GM12878 (cell line): Measurements from ENCODE around the gene COQ10B. TPM values are rescaled to one million over a fixed set of nuclear protein-coding genes. Genes with fewer than 3 reads are reported as not detected.

Experiments used
- ATAC-seq: fragments of 200-7000 bp; cut with Tn5 transposase; 3 replicates; pipeline ENCODE4 v1.9.1; 2020; ENCODE audit warnings: mild to moderate bottlenecking, moderate library complexity
- BruUV-seq: library from RNA; stranded (reverse); fragments of 400-500 nt; replicated peaks from 2 replicates; lab custom pipeline; 2021; lab: Mats Ljungman, UMichigan
- CTCF ChIA-PET: fragments of 300-600 bp; sonication (Branson Sonifier 250); formaldehyde crosslinking; extraction: SDS; loops from one replicate; lab custom pipeline; 2021; ENCODE audit warnings: inconsistent platforms; lab: Yijun Ruan, JAX
- POLR2A ChIA-PET: fragments of 350-600 bp; formaldehyde crosslinking; extraction: SDS; loops from one replicate; lab custom pipeline; 2021; ENCODE audit warnings: inconsistent platforms; lab: Charles Lee
- RAD21 ChIA-PET: fragments of 300-600 bp; sonication (Branson Sonifier 250); formaldehyde crosslinking; loops from one replicate; lab custom pipeline; 2023; ENCODE audit warnings: antibody characterized with exemption; ENCODE audit not compliant: unreplicated experiment; lab: Charles Lee
- SMC1A ChIA-PET: fragments of 300-600 bp; sonication (Branson Sonifier 250); formaldehyde crosslinking; loops from one replicate; lab custom pipeline; 2023; ENCODE audit not compliant: unreplicated experiment, uncharacterized antibody; lab: Charles Lee
- DNase-seq: peaks from one replicate; pipeline ENCODE4 v3.0.0-alpha.2; 2011; ENCODE audit warnings: low read depth, low spot score
- FAIRE-seq: peaks from 3 replicates; lab custom pipeline; 2011; peaks lifted over from hg19 to GRCh38; lab: Jason Lieb, UNC
- H2AFZ ChIP-seq: 2 replicates; pipeline ENCODE4 v1.6.0; 2011; ENCODE audit warnings: low read depth, low read length, control low read depth; ENCODE audit not compliant: control insufficient read depth
- H3K27ac ChIP-seq: 2 replicates; pipeline ENCODE4 v1.5.1; 2011; ENCODE audit warnings: control low read depth; ENCODE audit not compliant: control insufficient read depth, insufficient read depth
- H3K27me3 ChIP-seq, 2 experiments: replicated peaks in 1 of 2; 2 replicates each; pipeline versions ENCODE4 v1.6.0 to v1.6.1; 2011; ENCODE audit warnings: low read length in 1 of 2; ENCODE audit not compliant: control insufficient read depth in 2 of 2, insufficient read depth in 2 of 2
- H3K36me3 ChIP-seq, 2 experiments: 2 replicates each; pipeline ENCODE4 v1.5.1; 2011; ENCODE audit warnings: low read length in 1 of 2; ENCODE audit not compliant: control insufficient read depth in 2 of 2, insufficient read depth in 2 of 2
- H3K4me1 ChIP-seq: 2 replicates; pipeline ENCODE4 v1.6.1; 2011; ENCODE audit warnings: mild to moderate bottlenecking, low read length, moderate library complexity, mixed read lengths; ENCODE audit not compliant: control insufficient read depth, insufficient read depth
- H3K4me2 ChIP-seq: 2 replicates; pipeline ENCODE4 v1.6.0; 2011; ENCODE audit warnings: control low read depth; ENCODE audit not compliant: control insufficient read depth, insufficient read depth
- H3K4me3 ChIP-seq: fragments of 200-600 bp; sonication (generic); 2 replicates; pipeline ENCODE4 v1.5.1; 2016
- H3K79me2 ChIP-seq: 2 replicates; pipeline ENCODE4 v1.6.0; 2011; ENCODE audit warnings: low read length; ENCODE audit not compliant: control insufficient read depth, insufficient read depth
- H3K9ac ChIP-seq: 2 replicates; pipeline ENCODE4 v1.8.0; 2011; ENCODE audit warnings: low read length, control low read depth, mixed read lengths; ENCODE audit not compliant: control insufficient read depth, insufficient read depth
- H3K9me3 ChIP-seq: replicated peaks from 3 replicates; pipeline ENCODE4 v1.5.1; 2011; ENCODE audit warnings: mild to moderate bottlenecking, low read length; ENCODE audit not compliant: control insufficient read depth, insufficient read depth
- H4K20me1 ChIP-seq: 2 replicates; pipeline ENCODE4 v1.6.0; 2011; ENCODE audit not compliant: control insufficient read depth, insufficient read depth
- CBFB ChIP-seq: IDR thresholded peaks from 2 replicates; pipeline ENCODE4 v1.6.1; 2016; ENCODE audit warnings: antibody characterized with exemption, low read depth
- CREM ChIP-seq: IDR thresholded peaks from 2 replicates; pipeline ENCODE4 v1.6.1; 2014; ENCODE audit warnings: antibody characterized with exemption, low read depth
- ELK1 ChIP-seq: IDR thresholded peaks from 2 replicates; pipeline ENCODE4 v1.6.1; 2012; ENCODE audit warnings: low read depth, low read length, improper control_type of control experiment
- NFYA ChIP-seq: IDR thresholded peaks from 2 replicates; pipeline ENCODE4 v1.6.1; 2011; ENCODE audit warnings: low read depth, mild to moderate bottlenecking, low read length, improper control_type of control experiment, borderline replicate concordance
- PRDM15 ChIP-seq: fragments of 450-650 bp; formaldehyde crosslinking; IDR thresholded peaks from 2 replicates; pipeline ENCODE4 v1.4.0; 2020; ENCODE audit warnings: mild to moderate bottlenecking, moderate library complexity
- RUNX3 ChIP-seq: IDR thresholded peaks from 2 replicates; pipeline ENCODE4 v1.6.1; 2012; ENCODE audit warnings: low read length, inconsistent platforms
- WGBS: methylation state at CpG from one replicate; pipeline ENCODE4 v1.1.6; 2016; ENCODE audit warnings: low lambda C conversion rate; ENCODE audit not compliant: insufficient replicate concordance, insufficient coverage; ENCODE audit errors: missing lambda C conversion rate; 5-methylcytosine and 5-hydroxymethylcytosine counted together
- in situ Hi-C: fragments of 300-500 bp; cut with MboI; formaldehyde crosslinking; loops from 9 replicates; pipeline ENCODE4 v1.14.3; 2018; ENCODE audit warnings: mixed read lengths
- intact Hi-C: fragments of 100-400 bp; cut with micrococcal nuclease; formaldehyde crosslinking; loops from one replicate; pipeline ENCODE4 v1.14.2; 2022; ENCODE audit not compliant: unreplicated experiment
- polyA plus RNA-seq, 11 experiments: library from polyadenylated mRNA; depleted of rRNA in 4 of 11; unstranded in 6 of 11; stranded (reverse) in 5 of 11; fragments of >200 nt; fragmentation: Nextera tagmentation in 4 of 11; fragmentation: Illumina TruSeq in 1 of 11; extraction: Ambion mirVana in 4 of 11; extraction: Trizol in 1 of 11; gene quantifications; 1 replicate in 1 of 11; 2 replicates in 10 of 11; pipeline versions ENCODE4 v1.2.1 to v1.2.3, GENCODE V29; 2011 to 2016; ENCODE audit warnings: inconsistent platforms in 2 of 11, missing spikeins in 2 of 11, low read depth in 1 of 11
- total RNA-seq, 4 experiments: library from RNA; depleted of rRNA in 3 of 4; stranded (reverse); fragments of >200 nt in 3 of 4; fragmentation: Illumina TruSeq in 1 of 4; extraction: Trizol in 1 of 4; gene quantifications; 2 replicates each; pipeline versions ENCODE4 v1.2.1 to v1.2.3, GENCODE V29; 2013 to 2021

Gene COQ10B
- total and polyA plus RNA-seq, 10 of the 15 experiments (the other 5 are each of a cell fraction or from before 2014, with no cell fraction given) = 3.6 to 23.2 (median 13.2) TPM

- POLR2A ChIA-PET = interaction anchor here (0.8 to 12.1 kb wide), 7 partner anchors 11 to 203 kb away, joined by 3 to 156 read pairs (median 24); partner anchors contain the start of genes COQ10B, MARS2, MOB4 and SF3B1
- Histone ChIP-seq H4K20me1 (no peaks in the 10 kb centered on the region), H3K9ac (peak overlapping the region; percentile 97), H3K4me3 (peak overlapping the region; percentile 81), H3K9me3 (no peaks in the 10 kb centered on the region), H3K4me2 (peak overlapping the region; percentile 96), H3K79me2 (peaks cover 72% of the 10 kb centered on the region), H3K4me1 (no peaks in the 10 kb centered on the region), H3K27ac (0 out of 2 replicates have a peak overlapping the region, but pooled peaks have one; percentile 20), H2AFZ (no peak overlapping the region), H3K27me3 (no peaks in the 10 kb centered on the region), H3K36me3 (peaks cover 2 to 17% of the 10 kb centered on the region in 2 experiments)
- TF ChIP-seq CBFB (no peak), ELK1 (no peak), RUNX3 (no peak), NFYA (no peak), CREM (no peak), PRDM15 (CRISPR knock-in tag) (0 out of 2 replicates have a peak, but pooled peaks have one; percentile 13)
- SMC1A ChIA-PET = interaction anchor here (0.6 to 5.0 kb wide), 9 partner anchors 11 to 277 kb away, joined by 3 to 34 read pairs (median 4); partner anchors contain the start of genes COQ10B, MOB4 and SF3B1
- DNase-seq (no peak), ATAC-seq (no peak), FAIRE-seq (no peak)
- BruUV-seq = no TSS peak
- RAD21 ChIA-PET = interaction anchor here (0.7 to 5.5 kb wide), 5 partner anchors 13 to 1373 kb away, joined by 3 to 47 read pairs (median 7); partner anchors contain the start of genes COQ10B, MARS2 and MOB4
- WGBS = 95% methylated on average over 4 of the region's 4 CpGs
- intact Hi-C loops (no loop called here), in situ Hi-C loops (no loop called here)
- CTCF ChIA-PET = interaction anchor here (0.6 to 1.3 kb wide), 4 partner anchors 12 to 648 kb away, joined by 3 to 4 read pairs (median 4); no protein-coding TSS in a partner anchor
Observed at GRCh38 chr2:197502201-197502600, 48.8 kb downstream of the COQ10B start.
